ENCODE results near the gene CENPM.

Gene CENPM

DNA sequence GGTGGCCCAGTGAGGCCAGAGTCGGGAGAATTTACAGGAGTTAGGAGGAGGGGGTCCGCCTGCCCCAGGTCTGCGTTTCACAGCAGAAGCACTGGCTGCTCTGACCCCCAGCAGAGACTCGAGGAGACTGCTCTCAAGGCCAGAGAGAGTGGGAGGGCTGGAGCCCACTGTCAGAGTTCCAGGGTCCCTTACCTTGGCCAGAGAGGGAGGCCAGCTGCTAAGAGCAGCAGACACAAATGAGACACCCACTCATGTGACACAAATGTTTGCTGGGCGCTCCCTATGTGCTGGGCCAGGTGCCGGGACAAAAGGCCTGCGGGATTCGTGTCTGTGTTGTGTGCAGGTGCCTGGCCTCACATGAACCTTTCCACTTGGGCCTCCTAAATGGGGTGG, 17.5 kb downstream of the CENPM start:
- no peak for DNase-seq

DNA sequence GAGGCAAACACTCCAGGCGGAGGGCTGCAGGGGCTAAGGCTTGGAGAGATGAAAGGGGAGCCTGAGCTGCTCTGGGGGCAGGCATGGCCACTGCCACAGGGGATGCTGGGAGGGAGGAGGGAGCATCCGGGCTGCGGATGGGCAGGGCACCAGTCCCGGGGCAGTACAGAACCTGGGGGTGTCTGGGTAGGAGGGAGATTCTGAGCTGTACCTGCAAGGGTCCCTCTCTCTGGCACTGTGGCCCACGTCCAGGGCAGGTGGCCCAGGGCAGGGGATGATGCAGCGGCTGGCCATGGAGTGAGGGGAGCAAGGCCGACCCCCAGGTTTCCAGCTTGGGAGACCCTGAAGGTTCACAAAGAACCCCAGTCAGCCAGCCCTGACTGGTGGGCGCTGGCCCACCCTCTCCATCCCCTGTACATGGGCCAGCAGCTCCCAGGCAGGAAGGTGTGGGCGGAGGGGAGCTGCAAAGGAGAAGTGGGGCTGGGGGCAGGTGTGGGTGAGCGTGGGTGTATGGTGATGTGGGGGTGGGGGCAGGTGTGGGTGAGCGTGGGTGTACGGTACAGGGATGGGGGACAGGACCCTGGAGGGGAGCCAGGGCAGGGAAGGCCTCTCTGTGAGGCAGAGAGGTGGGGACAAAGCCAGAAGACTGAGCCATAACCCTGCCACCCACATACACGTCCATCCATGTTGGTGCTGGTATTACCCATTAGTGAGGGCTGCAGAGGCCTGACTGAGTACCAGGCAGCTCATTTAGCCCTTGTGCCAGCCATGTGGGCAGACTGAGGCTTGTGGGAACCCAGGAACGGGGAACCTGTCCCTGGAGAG, 18.1 kb downstream of the CENPM start:
- no peak for DNase-seq

DNA sequence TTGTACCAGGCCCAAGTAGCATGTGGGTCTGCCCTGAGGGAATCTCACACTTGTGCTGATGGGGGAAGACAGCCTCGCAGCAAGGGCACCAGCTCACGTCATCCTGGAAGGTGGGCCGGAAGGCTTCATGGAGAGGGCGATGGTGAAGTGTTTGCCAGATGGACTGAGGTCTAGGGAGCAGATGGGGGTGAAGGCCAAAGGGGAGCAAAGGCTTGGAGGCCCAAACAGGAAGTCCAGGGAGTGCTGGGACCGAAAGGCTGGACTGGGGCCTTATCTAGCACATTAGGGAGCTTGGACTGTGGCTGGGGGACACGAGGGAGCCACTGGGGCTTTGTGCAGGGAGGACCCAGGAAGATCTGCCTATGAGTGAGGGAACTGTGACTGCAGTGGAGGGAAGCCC, 19.1 kb downstream of the CENPM start:
- no peak for DNase-seq

DNA sequence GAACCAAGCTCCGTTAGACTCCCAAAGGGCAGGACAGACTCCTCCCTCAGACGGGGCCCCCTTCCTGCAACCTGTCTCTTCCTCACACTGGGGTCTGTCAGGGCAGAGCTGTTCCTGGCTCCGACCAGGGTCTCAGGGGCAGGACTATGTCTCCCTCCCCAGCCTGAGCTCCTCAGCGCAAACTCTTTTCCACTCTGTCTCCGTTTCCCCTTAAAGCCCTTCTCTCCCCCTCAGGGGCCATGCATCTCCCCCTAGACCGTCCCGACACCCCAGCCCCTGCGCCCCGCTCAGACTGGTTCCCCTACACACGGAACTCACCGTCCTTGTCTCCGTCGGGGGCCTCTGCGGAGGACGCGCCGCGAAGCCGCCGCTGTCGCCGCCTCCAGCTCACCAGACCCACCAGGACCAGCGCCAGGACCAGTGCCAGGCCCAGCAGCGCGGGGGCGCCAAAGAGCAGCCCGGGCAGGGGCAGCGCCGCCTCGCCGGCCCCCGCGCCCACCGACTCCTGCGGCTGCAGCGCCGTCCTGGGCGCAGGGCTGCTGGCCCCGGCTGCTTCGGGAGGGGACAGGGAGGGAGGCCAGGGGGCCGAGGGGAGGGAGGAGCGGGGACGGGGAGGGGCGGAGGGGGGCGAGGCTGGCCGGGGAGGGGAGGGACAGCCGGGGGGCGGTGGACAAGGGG, 21.0 kb downstream of the CENPM start:
- no peak for DNase-seq

DNA sequence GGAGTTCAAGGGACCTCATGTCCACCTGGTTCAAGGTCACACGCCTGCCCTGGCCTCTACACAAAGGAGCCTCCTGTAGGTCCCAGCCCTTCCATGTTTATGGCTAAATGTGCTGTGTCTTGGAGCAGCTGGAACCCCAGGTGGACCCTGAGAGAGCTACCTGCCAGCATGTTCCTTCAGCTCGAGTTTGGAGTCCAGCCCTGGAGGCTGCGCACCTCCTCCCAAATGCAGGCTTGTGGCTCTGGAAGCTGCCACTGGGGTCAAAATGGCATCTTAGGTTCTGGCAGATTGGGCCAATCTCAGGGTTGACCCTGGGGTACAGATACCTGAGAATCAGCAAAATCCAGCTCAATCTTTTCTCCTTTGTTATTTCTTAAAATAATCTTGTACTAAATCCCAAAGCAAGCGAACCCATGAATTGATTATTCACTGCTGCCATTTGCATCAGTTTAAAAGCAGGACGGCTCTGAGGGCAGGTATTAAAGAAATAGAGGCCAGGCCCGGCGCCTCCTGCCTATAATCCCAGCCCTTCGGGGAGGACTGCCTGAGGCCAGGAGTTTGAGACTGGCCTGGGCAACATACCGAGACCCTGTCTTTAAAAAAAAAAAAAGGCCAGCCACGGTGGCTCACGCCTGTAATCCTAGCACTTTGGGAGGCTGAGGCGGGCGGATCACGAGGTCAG, 23.2 kb downstream of the CENPM start:
- DNase-seq: no peak

GRCh38 chr22:41922940-41923594, 23.9 kb downstream of the CENPM start:
- no peak for DNase-seq

DNA sequence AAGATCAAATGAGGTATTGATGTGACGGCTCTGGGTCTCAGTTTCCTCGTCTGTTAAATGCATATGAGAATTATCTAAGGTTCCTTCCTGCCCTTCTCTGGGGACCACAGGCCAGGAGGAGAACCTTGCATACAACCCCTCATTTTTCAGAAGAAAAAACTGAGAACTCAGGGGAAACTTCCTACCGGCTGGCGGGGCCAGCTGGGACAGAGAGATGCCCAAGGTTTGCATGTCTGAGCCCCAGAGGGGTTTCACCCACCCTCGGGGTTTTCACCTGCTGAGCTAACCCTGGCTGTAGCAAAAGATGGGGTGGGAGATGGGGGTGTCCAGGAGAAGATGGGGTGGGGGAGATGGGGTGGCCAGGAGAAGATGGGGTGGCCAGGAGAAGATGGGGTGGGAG, 24.6 kb downstream of the CENPM start:
- no peak for DNase-seq

DNA sequence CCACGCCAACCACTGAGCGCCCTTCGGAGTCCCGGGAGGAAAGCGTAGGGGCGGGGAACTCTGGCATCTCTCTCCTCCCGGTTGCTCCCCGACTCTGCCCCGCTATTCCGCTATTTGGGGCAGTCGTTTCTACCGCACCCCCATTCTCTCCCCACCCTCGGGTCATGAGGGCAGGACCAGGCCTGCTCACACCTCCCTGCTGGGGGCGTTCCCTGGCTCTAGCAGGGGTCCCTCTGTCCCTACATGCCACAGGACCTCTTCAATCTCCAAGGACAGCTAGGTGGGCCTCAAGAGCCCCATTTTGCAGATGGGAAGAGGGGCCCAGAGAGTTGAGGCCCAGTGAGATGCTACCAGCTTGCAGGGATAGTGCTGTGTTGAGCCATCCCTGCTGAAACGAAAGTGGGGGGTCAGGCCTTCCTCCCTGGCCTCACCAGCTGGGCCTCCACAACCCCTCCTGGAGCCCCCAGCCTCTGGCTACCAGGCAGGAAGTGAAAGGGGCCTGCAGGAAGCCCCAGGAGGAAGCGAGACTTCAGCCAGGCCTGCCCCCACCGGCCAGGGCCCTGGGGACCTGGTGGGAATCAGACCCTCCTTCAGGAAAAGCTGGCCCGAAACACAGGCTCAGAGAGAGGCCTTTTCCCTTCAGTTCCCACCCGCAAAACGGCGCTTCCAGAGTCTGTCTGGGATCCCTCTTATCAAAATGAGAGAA, 26.5 kb downstream of the CENPM start:
- DNase-seq: no peak

- no peak for DNase-seq
Measured at GRCh38 chr22:41919357-41920224, 27.4 kb downstream of the CENPM start.

DNA sequence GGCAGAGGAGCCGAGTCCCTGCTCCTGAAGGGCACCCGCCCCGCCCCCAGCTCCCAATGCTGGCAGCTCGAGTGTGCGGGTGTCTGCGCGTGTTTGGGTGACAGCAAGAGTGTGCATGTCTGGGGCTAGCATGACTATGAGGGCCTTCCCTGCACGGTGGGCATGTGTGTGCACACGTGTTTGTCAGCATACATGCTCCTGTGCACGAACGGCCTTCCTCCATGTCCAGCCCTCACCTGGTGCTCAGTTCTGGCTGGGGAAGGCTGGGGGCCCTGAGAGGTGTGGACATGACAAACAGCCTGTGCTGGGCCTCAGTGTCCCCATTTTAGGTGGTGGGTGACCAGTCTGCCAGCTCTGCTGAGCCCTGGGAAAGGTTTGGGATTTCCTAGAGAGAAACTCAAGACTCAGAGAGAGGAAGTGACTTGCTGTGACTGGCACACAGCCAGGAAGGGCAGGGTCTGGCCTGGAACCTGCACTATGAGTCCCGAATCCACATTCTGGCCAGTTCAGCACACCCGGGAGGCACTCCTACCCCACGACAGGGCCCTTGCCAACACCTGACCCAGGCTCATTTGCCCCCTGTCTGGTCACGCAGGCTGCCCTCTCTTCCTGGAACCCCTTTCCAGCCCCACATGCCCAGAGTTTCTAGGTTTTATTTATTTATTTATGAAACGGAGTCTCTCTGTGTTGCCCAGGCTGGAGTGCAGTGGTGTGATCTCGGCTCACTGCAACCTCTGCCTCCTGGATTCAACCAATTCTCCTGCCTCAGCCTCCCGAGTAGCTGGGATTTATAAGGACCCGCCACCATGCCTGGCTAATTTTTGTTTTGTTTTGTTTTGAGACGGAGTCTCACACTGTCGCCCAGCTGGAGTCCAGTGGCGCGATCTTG, 28.8 kb downstream of the CENPM start:
- no peak for DNase-seq

DNA sequence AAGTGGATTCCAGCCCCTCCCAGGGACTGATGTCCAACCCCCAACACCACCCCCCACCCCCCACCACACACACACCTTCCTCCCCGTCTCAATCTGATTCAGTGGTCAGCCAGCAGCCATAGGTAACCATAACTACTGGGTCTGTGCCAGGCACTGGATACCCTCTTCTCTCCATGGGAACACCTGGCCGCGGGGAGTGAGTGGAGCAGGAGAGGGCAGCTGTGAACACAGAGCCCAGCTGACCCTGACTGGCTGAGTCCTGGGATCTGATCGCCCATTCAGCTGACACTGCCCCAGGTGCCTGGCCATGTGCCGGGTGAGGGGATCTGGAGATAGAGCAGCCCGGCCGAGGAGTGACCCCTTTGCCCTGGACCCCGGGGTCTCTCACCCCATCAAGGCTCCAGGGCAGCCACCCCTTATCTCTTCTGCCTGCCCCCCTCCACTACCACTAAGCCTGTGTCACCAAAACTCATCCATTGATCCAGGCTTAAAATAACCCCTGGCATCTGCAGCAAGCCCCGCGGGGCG, 29.5 kb downstream of the CENPM start:
- no peak for DNase-seq

- DNase-seq: no peak
Measured at GRCh38 chr22:41916745-41917358, 30.1 kb downstream of the CENPM start.

- no peak for DNase-seq
Measured at GRCh38 chr22:41915786-41916493, 31.0 kb downstream of the CENPM start.

DNA sequence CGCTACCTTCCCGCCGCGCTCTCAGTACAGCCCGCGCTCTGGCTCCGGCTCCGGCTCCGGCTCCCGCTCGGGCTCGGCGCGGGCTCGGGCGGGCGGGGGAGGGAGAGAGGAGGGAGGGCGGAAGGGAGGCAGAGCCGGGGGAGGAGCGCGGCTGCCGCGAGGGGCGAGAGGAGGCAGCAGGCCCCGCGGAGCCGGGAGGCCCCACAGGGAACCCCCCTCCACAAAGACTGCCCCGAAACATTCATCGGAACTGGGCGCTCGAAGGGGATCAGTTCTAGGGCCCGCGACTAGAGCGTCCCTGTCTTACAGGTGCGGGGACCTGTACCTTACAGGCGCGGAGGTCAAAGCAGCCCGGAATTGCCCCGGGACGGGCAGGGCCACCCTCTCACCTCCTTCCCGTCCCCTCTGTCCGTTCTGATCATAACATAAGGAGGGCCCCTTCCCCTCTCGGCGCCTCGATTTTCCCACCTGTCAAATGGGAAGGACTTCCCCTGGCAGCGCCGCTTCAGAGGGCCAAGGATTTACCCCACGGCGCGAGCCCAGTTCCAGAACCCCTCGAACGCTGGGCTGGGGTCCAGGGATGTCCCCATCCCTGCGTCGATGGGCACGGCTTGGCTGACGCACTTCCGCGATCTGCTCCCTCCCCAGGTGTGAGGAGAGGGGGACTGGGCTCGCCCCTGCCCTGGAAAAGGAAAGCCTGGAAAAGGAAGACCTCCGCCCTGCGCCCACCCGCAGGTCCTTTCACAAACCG, 31.7 kb downstream of the CENPM start, which contains the start of gene SHISA8:
Gene SHISA8, minus strand, starts transcription at position 40 of the 751 bp plus-strand sequence. CDS start 407 bp downstream, outside the sequence.
- no peak for DNase-seq

DNA sequence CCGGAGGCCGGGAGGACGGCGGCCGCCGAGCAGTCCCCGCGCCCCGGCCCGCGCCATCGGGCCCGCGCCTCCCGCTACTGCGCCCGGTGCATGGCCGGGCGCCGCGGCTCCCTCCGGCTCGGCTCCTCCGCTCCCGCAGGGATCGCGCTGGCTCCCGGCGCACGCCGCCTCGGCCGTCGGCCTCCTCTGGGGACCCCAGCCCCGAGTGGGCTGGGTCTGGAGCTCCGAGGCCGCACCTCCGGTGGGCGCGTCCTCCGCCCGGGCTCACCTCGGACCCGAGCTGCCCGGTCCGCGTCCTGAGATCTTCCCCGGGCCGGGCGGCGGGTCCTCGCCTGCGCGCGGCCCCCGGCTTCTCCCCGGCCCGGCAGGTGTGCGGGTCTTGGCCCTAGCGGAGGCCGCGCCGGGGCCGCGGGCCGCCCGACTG, 32.3 kb downstream of the CENPM start:
- no peak for DNase-seq

- DNase-seq: no peak
Measured at GRCh38 chr22:41913842-41914534, 33.0 kb downstream of the CENPM start.

DNA sequence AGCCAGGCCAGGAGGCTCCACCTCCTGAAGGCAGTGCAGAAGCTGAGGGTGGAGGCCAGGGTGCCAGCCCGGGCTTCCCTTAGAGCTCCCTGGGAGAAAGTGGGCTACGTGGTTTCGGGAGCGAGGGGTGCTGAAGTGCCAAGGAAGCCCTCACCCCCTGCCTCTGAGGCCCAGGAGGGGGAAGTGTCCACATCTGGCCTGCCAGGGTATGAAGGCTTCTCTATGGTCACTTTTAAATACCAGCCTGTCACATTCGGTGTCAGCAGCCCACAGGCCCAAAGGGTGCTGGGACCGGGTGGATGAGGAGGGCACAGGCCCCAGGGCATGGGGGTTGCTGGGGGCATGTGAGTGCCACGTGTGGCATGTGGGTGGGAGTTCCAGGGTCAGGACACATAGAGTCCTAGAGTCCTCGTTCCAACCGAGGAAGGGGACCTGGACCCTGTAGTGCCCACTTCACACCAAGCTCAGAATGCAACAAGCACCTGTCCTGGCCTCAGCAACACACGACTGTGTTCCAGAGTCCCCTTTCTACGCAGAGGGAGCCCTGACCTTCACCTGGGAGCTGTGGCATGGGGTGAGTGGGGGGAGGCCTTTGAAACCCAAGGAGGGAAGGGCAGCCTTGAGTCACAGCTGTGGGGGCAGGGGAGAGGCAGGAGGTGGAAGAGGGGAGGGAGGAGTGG, 33.8 kb downstream of the CENPM start:
- no peak for DNase-seq

Data from GOT3 (cell line).